Transverse colon (tissue), 4 donors: ENCODE measurements around the gene IRF2. TPM values are rescaled to one million over a fixed set of nuclear protein-coding genes. Genes with fewer than 3 reads are reported as not detected.

ENCODE experiments used
- DNase-seq: peaks from one replicate; pipeline ENCODE4 v3.0.0-alpha.2; 2019
- H3K27ac ChIP-seq, 4 donors: fragments of 200-600 bp; sonication (generic); 2 replicates each; pipeline ENCODE4 v1.5.1; 2016 to 2018; ENCODE audit warnings: inconsistent platforms in 4 of 4
- H3K27me3 ChIP-seq: fragments of 200-600 bp; sonication (generic); 2 replicates; pipeline ENCODE4 v1.5.1; 2017; ENCODE audit warnings: inconsistent platforms
- H3K36me3 ChIP-seq, 4 donors: fragments of 200-600 bp; sonication (generic); 2 replicates each; pipeline ENCODE4 v1.5.1; 2017 to 2019; ENCODE audit warnings: inconsistent platforms in 4 of 4
- H3K4me1 ChIP-seq, 4 donors: fragments of 200-600 bp; sonication (generic); 2 replicates each; pipeline ENCODE4 v1.5.1; 2017 to 2020; ENCODE audit warnings: inconsistent platforms in 4 of 4
- H3K4me3 ChIP-seq, 4 donors: fragments of 200-600 bp; sonication (generic); 1 replicate in 1 of 4; 2 replicates in 3 of 4; pipeline versions ENCODE4 v1.5.1 to v1.6.1; 2017 to 2019; ENCODE audit warnings: inconsistent platforms in 4 of 4
- H3K9me3 ChIP-seq, 2 donors: fragments of 200-600 bp; sonication (generic); 2 replicates each; pipeline ENCODE4 v1.5.1; 2017 to 2019; ENCODE audit warnings: inconsistent platforms in 2 of 2
- CTCF ChIP-seq, 5 experiments: fragments of 200-600 bp in 3 of 5; fragments of 450-650 bp in 2 of 5; sonication (generic) in 3 of 5; IDR thresholded peaks; 1 replicate in 2 of 5; 2 replicates in 3 of 5; pipeline ENCODE4 v1.5.1; 2016 to 2017; ENCODE audit warnings: antibody characterized with exemption in 5 of 5, inconsistent platforms in 3 of 5, mild to moderate bottlenecking in 2 of 5, moderate library complexity in 1 of 5
- EP300 ChIP-seq: sonication (generic); formaldehyde crosslinking; IDR thresholded peaks from one replicate; pipeline ENCODE4 v1.6.1; 2017; ENCODE audit warnings: antibody characterized with exemption, low read depth
- POLR2A ChIP-seq: fragments of 450-650 bp; IDR thresholded peaks from one replicate; pipeline ENCODE4 v1.6.1; 2016; ENCODE audit warnings: antibody characterized with exemption, mild to moderate bottlenecking, moderate library complexity
- POLR2AphosphoS5 ChIP-seq, 3 donors: sonication (generic); formaldehyde crosslinking; IDR thresholded peaks; one replicate each; pipeline ENCODE4 v1.6.1; 2016; ENCODE audit warnings: antibody characterized with exemption in 3 of 3
- WGBS, 2 donors: methylation state at CpG; one replicate each; pipeline ENCODE4 v1.1.5; 2018; ENCODE audit warnings: low coverage in 1 of 2; 5-methylcytosine and 5-hydroxymethylcytosine counted together
- in situ Hi-C, 4 donors: fragments of 200-750 bp; cut with MboI; loops; one replicate each; pipeline versions ENCODE4 v1.15.0 to v1.15.1; 2017; ENCODE audit warnings: low sequenced_read_pairs in 3 of 4, low pct_ligation_motif_present in 1 of 4, low pct_unique_long_range_greater_than_20kb in 1 of 4
- intact Hi-C: fragments of 100-400 bp; cut with DNase I; formaldehyde crosslinking; loops from one replicate; pipeline ENCODE4 v1.15.1; 2023; ENCODE audit warnings: low total_unique reads
- total RNA-seq, 4 donors: library from RNA; depleted of rRNA; stranded (reverse); fragments of >200 nt; gene quantifications; one replicate each; pipeline ENCODE4 v1.1.0, GENCODE V29; 2016

Gene IRF2
- total RNA-seq, 4 donors from 2014 or later, result 15.3 to 85.3 (median 42.5) TPM

DNA sequence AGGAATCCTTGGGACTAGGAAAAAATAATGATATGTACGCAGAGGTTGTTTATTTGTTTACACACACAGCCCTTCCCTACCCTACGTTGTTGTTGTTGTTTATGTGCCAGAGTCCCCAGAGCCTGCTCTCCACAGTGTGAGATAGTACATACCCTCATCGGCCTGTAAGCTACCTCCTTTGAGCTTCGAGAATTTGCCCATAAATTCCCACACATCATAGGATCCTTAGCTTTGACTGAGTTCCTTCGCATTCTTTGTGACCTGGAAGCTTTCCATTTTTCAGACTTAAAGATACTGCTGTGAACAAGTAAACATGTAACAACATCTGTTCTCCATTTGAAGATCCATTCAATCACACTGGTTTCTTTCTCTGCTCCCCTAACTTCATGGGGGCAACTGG is 114.5 kb downstream of the IRF2 start:
- Histone ChIP-seq H3K4me1 (peaks cover 6 to 11% (median 8%) of the 10 kb centered on the region in 4 donors), H3K4me3 (no peak overlapping the region), H3K9me3 (no peaks in the 10 kb centered on the region), H3K27ac (no peak overlapping the region), H3K36me3 (no peaks in the 10 kb centered on the region), H3K27me3 (no peaks in the 10 kb centered on the region)
- TF ChIP-seq POLR2AphosphoS5 (IDR thresholded peaks at IDR 0.05) (no peak), CTCF (IDR thresholded peaks at IDR 0.05) (no peak), POLR2A (no peak), EP300 (no peak)
- 83 to 87% methylated on average over 3 to 5 of the region's 5 CpGs for WGBS, 2 donors
- in situ Hi-C loops (no loop called here), intact Hi-C loops (no loop called here)
- DNase-seq, result no peak

- TF ChIP-seq POLR2AphosphoS5 (IDR thresholded peaks at IDR 0.05) (no peak), POLR2A (no peak), CTCF (IDR thresholded peaks at IDR 0.05) (no peak), EP300 (no peak)
- no peak for DNase-seq
- WGBS, 2 donors, result 90 to 95% methylated on average over 4 to 5 of the region's 5 CpGs
Measured at GRCh38 chr4:184358521-184359232, 115.7 kb downstream of the IRF2 start.

GRCh38 chr4:184357772-184358171 is 116.6 kb downstream of the IRF2 start:
- TF ChIP-seq CTCF (IDR thresholded peaks at IDR 0.05) (no peak), POLR2AphosphoS5 (IDR thresholded peaks at IDR 0.05) (no peak), EP300 (no peak)
- in situ Hi-C loops, result no loop called here
- Histone ChIP-seq H3K27me3 (no peaks in the 10 kb centered on the region), H3K9me3 (no peaks in the 10 kb centered on the region), H3K4me3 (no peak overlapping the region), H3K36me3 (no peaks in the 10 kb centered on the region), H3K4me1 (peaks cover 6 to 11% (median 7%) of the 10 kb centered on the region in 4 donors), H3K27ac (peak overlapping the region in 1 of 4 donors; percentile 35)
- no peak for DNase-seq
- 85% methylated on average over 4 of the region's 4 CpGs; no CpG with 5 or more reads in 1 of the 2 donors for WGBS, 2 donors
- intact Hi-C loops, result no loop called here

More at GRCh38 chr4:184358521-184359232, 115.7 kb downstream of the IRF2 start:
- intact Hi-C loops, result no loop called here
- Histone ChIP-seq H3K4me1 (peaks cover 6 to 11% (median 7%) of the 10 kb centered on the region in 4 donors), H3K9me3 (no peaks in the 10 kb centered on the region), H3K27me3 (no peaks in the 10 kb centered on the region), H3K4me3 (no peak overlapping the region), H3K27ac (peak overlapping the region in 1 of 4 donors; percentile 35), H3K36me3 (no peaks in the 10 kb centered on the region)
- in situ Hi-C loops, result no loop called here

- intact Hi-C loops (no loop called here), in situ Hi-C loops (no loop called here)
- DNase-seq, result no peak
- Histone ChIP-seq H3K4me3 (no peak overlapping the region), H3K27me3 (no peaks in the 10 kb centered on the region), H3K4me1 (peaks cover 6 to 11% (median 7%) of the 10 kb centered on the region in 4 donors), H3K27ac (peak overlapping the region in 1 of 4 donors; percentile 35), H3K9me3 (no peaks in the 10 kb centered on the region), H3K36me3 (no peaks in the 10 kb centered on the region)
- WGBS, 2 donors, result 93% methylated on average over 1 of the region's 1 CpG; no CpG with 5 or more reads in 1 of the 2 donors
- TF ChIP-seq EP300, result no peak
- TF ChIP-seq POLR2AphosphoS5 (IDR thresholded peaks at IDR 0.05), result no peak
- no peak for TF ChIP-seq CTCF (IDR thresholded peaks at IDR 0.05)
- TF ChIP-seq POLR2A, result no peak
Measured at GRCh38 chr4:184357165-184357564, 117.2 kb downstream of the IRF2 start.
